ENCODE data around the gene MAP2K5. TPM values are rescaled to one million over a fixed set of nuclear protein-coding genes. Genes with fewer than 3 reads are reported as not detected.

Gene MAP2K5
- total RNA-seq, 1 donor from 2014 or later = 8.0 TPM

GRCh38 chr15:67543348-67543718, 830 bp downstream of the MAP2K5 start:
- peak overlapping the region; percentile 81 for H3K4me3 ChIP-seq (ENCODE audit: low read depth, low read length)
- DNase-seq (ENCODE audit: low read depth) = no peak
- TF ChIP-seq CTCF (IDR thresholded peaks at IDR 0.05; ENCODE audit: insufficient read depth, low read length, poor library complexity, severe bottlenecking) = no peak
- no peaks in the 10 kb centered on the region for H3K36me3 ChIP-seq (ENCODE audit: control insufficient read depth, insufficient read depth, low read length)
- no peaks in the 10 kb centered on the region for H3K27me3 ChIP-seq (ENCODE audit: control insufficient read depth, insufficient read depth, low read length)

GRCh38 chr15:67544475-67544874, 2.0 kb downstream of the MAP2K5 start:
- Histone ChIP-seq H3K4me3 (ENCODE audit: low read depth, low read length) (no peak overlapping the region), H3K27me3 (ENCODE audit: control insufficient read depth, insufficient read depth, low read length) (no peaks in the 10 kb centered on the region), H3K36me3 (ENCODE audit: control insufficient read depth, insufficient read depth, low read length) (no peaks in the 10 kb centered on the region)
- no peak for DNase-seq (ENCODE audit: low read depth)
- no peak for TF ChIP-seq CTCF (IDR thresholded peaks at IDR 0.05; ENCODE audit: insufficient read depth, low read length, poor library complexity, severe bottlenecking)

GRCh38 chr15:67545864-67546263, 3.4 kb downstream of the MAP2K5 start:
- no peak overlapping the region for H3K4me3 ChIP-seq (ENCODE audit: low read depth, low read length)
- TF ChIP-seq CTCF (IDR thresholded peaks at IDR 0.05; ENCODE audit: insufficient read depth, low read length, poor library complexity, severe bottlenecking) = no peak
- no peaks in the 10 kb centered on the region for H3K27me3 ChIP-seq (ENCODE audit: control insufficient read depth, insufficient read depth, low read length)
- H3K36me3 ChIP-seq (ENCODE audit: control insufficient read depth, insufficient read depth, low read length) = no peaks in the 10 kb centered on the region
- DNase-seq (ENCODE audit: low read depth) = no peak

GRCh38 chr15:67547064-67547463, 4.6 kb downstream of the MAP2K5 start:
- H3K27me3 ChIP-seq (ENCODE audit: control insufficient read depth, insufficient read depth, low read length) = no peaks in the 10 kb centered on the region
- no peak for DNase-seq (ENCODE audit: low read depth)
- no peak for TF ChIP-seq CTCF (IDR thresholded peaks at IDR 0.05; ENCODE audit: insufficient read depth, low read length, poor library complexity, severe bottlenecking)

GRCh38 chr15:67547836-67548235, 5.3 kb downstream of the MAP2K5 start:
- H3K36me3 ChIP-seq (ENCODE audit: control insufficient read depth, insufficient read depth, low read length) = no peaks in the 10 kb centered on the region
- no peak for DNase-seq (ENCODE audit: low read depth)
- H3K4me3 ChIP-seq (ENCODE audit: low read depth, low read length) = no peak overlapping the region
- TF ChIP-seq CTCF (IDR thresholded peaks at IDR 0.05; ENCODE audit: insufficient read depth, low read length, poor library complexity, severe bottlenecking) = no peak
- H3K27me3 ChIP-seq (ENCODE audit: control insufficient read depth, insufficient read depth, low read length) = no peaks in the 10 kb centered on the region

More at GRCh38 chr15:67547064-67547463, 4.6 kb downstream of the MAP2K5 start:
- Histone ChIP-seq H3K36me3 (ENCODE audit: control insufficient read depth, insufficient read depth, low read length) (no peaks in the 10 kb centered on the region), H3K4me3 (ENCODE audit: low read depth, low read length) (no peak overlapping the region)

GRCh38 chr15:67548236-67548852, 5.8 kb downstream of the MAP2K5 start:
- Histone ChIP-seq H3K4me3 (ENCODE audit: low read depth, low read length) (no peak overlapping the region), H3K36me3 (ENCODE audit: control insufficient read depth, insufficient read depth, low read length) (no peaks in the 10 kb centered on the region), H3K27me3 (ENCODE audit: control insufficient read depth, insufficient read depth, low read length) (no peaks in the 10 kb centered on the region)
- no peak for TF ChIP-seq CTCF (IDR thresholded peaks at IDR 0.05; ENCODE audit: insufficient read depth, low read length, poor library complexity, severe bottlenecking)
- DNase-seq (ENCODE audit: low read depth) = no peak

All from kidney epithelial cell (primary cell).